ENCODE results near the gene MYO1H. TPM values are rescaled to one million over a fixed set of nuclear protein-coding genes. Genes with fewer than 3 reads are reported as not detected.

The MYO1H gene
- total and polyA plus RNA-seq, 2 of the 8 experiments (the other 6 are each of a cell fraction or from before 2014, with no cell fraction given) = 0.03 TPM; not detected in 1

GRCh38 chr12:109386059-109386433 is 38.3 kb downstream of the MYO1H start:
- Histone ChIP-seq H3K4me1 (replicated peaks in 1 of 4; ENCODE audit: control insufficient read depth in 3 of 4, insufficient read depth in 4 of 4, low read length in 3 of 4) (peaks cover 0 to 2% (median 0%) of the 10 kb centered on the region in 4 experiments; a peak in 1 of 7 replicates), H3K36me3 (ENCODE audit: control insufficient read depth in 2 of 4, insufficient read depth in 4 of 4, low read length in 3 of 4) (no peaks in the 10 kb centered on the region), H2BK120ac (replicated peaks; ENCODE audit: low read depth, low read length) (no peak overlapping the region), H3K4me2 (ENCODE audit: insufficient read depth in 1 of 2, low read depth in 2 of 2, low read length in 2 of 2) (no peak overlapping the region), H3K23me2 (ENCODE audit: low read depth, low read length) (peaks cover 3% of the 10 kb centered on the region; the same call in 1 of the 2 replicates), H3K27ac (ENCODE audit: low read depth, low read length) (no peak overlapping the region), H3K4ac (replicated peaks; ENCODE audit: insufficient read length, low read depth, low read length) (no peak overlapping the region), H4K8ac (ENCODE audit: extremely low read depth, insufficient read depth, low read length) (no peak overlapping the region), H4K5ac (ENCODE audit: insufficient read length, low read depth, low read length) (no peak overlapping the region), H4K20me1 (replicated peaks in 1 of 2; ENCODE audit: control insufficient read depth in 1 of 2, insufficient read depth in 2 of 2, low read length in 2 of 2) (no peaks in the 10 kb centered on the region), H3K79me1 (ENCODE audit: low read depth, low read length) (no peaks in the 10 kb centered on the region), H2AK5ac (ENCODE audit: low read depth, low read length) (no peak overlapping the region), H3K4me3 (ENCODE audit: extremely low read depth in 1 of 4, insufficient read depth in 2 of 4, low read depth in 3 of 4, low read length in 4 of 4) (no peak overlapping the region), H2BK5ac (ENCODE audit: low read depth, low read length) (no peak overlapping the region), H3K9ac (replicated peaks in 1 of 4; ENCODE audit: extremely low read depth in 1 of 4, low read depth in 3 of 4, low read length in 3 of 4) (no peak overlapping the region), H4K91ac (replicated peaks; ENCODE audit: insufficient read length, low read length) (no peak overlapping the region), H2BK12ac (ENCODE audit: low read depth, low read length) (no peak overlapping the region), H3K9me3 (ENCODE audit: insufficient read depth in 2 of 2, low read depth in 1 of 2, low read length in 1 of 2) (peaks cover 0 to 3% of the 10 kb centered on the region in 2 experiments; a peak in 2 of 4 replicates), H3K27me3 (replicated peaks in 1 of 4; ENCODE audit: control insufficient read depth in 3 of 4, extremely low read depth in 1 of 4, insufficient read depth in 3 of 4, low read length in 3 of 4) (no peaks in the 10 kb centered on the region), H3K14ac (ENCODE audit: insufficient read length) (no peak overlapping the region), H2AFZ (ENCODE audit: low read length) (no peak overlapping the region), H3K23ac (ENCODE audit: insufficient read length) (no peak overlapping the region), H2BK20ac (ENCODE audit: low read length) (no peak overlapping the region), H2BK15ac (ENCODE audit: low read length) (no peak overlapping the region; the same call in 1 of the 2 replicates), H3K56ac (replicated peaks; ENCODE audit: insufficient read length, low read depth, low read length) (no peak overlapping the region), H3K79me2 (ENCODE audit: control insufficient read depth in 1 of 2, insufficient read depth in 2 of 2, low read length in 2 of 2) (no peaks in the 10 kb centered on the region), H3K18ac (ENCODE audit: extremely low read depth, low read length) (no peak overlapping the region)
- ChIA-PET POLR2A (ENCODE audit: partially characterized antibody) (interaction anchor here (0.9 to 1.2 kb wide), 3 partner anchors 95 to 124 kb away, joined by 3 to 5 read pairs (median 3); no protein-coding TSS in a partner anchor), CTCF (ENCODE audit: partially characterized antibody) (interaction anchor here (0.7 to 10.6 kb wide), 21 partner anchors 8 to 502 kb away, joined by 3 to 148 read pairs (median 5); no protein-coding TSS in a partner anchor)
- DNase-seq (ENCODE audit: low read depth in 1 of 2, low spot score in 2 of 2) (no peak), FAIRE-seq (no peak)
- 69% methylated on average over 5 of the region's 5 CpGs; no CpG with 5 or more reads in 1 of the 2 experiments for WGBS, 2 experiments (ENCODE audit: extremely low coverage in 1 of 2, insufficient coverage in 1 of 2, insufficient read length in 1 of 2, insufficient replicate concordance in 2 of 2, low coverage in 1 of 2, low lambda C conversion rate in 2 of 2, missing lambda C conversion rate in 1 of 2)
- TF ChIP-seq RNF2 (IDR thresholded peaks at IDR 0.05; ENCODE audit: borderline replicate concordance, low read depth, low read length, missing control alignments, poor library complexity, severe bottlenecking) = no peak
